ENCODE measurements around the gene MBD3.

MBD3 gene

DNA sequence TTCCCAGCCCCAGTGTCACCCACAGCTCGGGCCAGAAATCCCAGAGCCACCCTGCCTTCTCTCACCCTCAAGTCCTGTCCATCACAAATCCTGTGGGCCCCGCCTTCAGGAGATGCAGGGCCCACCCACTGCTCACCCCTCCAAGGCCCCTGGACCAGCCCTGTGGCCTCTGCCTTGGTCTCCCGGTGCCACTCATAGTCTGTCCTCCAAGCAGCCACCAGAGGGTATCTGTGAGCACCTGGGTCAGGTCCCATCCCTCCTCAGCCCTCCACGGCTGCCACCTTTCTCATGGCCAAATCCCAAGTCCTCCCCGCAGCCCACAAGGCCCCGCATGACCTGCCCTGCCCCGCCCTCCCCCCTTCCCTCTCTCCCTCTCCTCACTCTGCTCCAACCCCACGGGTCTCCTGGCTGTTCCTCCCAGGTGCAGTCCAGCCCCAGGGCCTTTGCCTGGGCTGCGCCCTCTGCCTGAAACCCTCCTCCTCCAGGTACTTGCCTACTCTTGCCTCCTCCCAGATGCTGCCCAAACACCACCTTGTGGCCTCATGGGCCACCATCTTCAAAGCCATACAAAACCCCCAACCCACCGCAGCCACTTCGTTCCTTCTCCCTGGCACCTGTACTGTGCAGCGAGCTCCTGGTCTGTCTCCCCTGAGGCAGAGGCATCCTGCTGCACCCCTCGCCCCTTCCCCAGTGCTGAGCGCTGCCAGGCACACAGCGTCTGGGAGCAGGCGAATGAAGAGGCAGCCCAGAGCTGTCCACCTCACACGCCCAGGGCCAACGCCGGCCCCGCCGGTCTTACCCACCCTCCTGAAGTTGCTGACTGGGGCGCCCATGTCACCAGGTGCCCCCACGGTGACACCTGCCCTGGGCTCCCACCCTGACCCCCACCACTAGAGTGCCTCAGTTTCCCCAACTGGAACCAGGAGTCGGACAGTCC lies 25.8 kb upstream of the MBD3 start:
- no peaks in the 10 kb centered on the region for H3K9me3 ChIP-seq (ENCODE audit: low read length)
- peaks cover 31% of the 10 kb centered on the region for H3K36me3 ChIP-seq (ENCODE audit: insufficient read depth, low read length)
- H3K27me3 ChIP-seq (ENCODE audit: control insufficient read depth in 1 of 2, insufficient read depth in 2 of 2, low read length in 2 of 2) = no peaks in the 10 kb centered on the region
- H3K4me1 ChIP-seq (ENCODE audit: insufficient read depth, low read length) = no peaks in the 10 kb centered on the region
- H3K9ac ChIP-seq (ENCODE audit: low read length) = no peak overlapping the region
- no peak overlapping the region for H3K27ac ChIP-seq (ENCODE audit: low read depth, low read length)
- no peak overlapping the region for H3K4me3 ChIP-seq (ENCODE audit: low read depth in 1 of 2, low read length in 2 of 2)

DNA sequence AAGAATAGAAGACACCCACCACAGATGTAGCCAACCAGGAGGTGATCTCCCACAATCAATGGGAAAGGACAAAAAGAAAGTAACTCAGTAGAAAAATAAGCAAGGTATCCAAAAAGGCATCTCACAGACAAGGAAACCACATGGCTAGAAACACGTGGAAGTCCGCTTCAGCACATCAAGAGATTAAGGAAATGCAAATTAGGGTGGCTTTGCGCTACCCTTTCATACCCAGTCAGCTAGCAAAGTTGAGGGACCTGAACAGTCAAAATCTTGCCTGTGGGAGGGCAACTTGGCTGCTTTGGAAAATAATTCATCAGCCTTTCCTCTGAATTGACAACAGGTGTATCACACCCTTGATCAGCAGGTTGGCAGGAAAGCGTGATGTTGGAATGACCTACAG lies 24.2 kb upstream of the MBD3 start:
- no peak overlapping the region for H3K4me3 ChIP-seq (ENCODE audit: low read depth in 1 of 2, low read length in 2 of 2)
- H3K36me3 ChIP-seq (ENCODE audit: insufficient read depth, low read length) = peaks cover 42% of the 10 kb centered on the region
- H3K27me3 ChIP-seq (ENCODE audit: control insufficient read depth in 1 of 2, insufficient read depth in 2 of 2, low read length in 2 of 2) = no peaks in the 10 kb centered on the region
- H3K27ac ChIP-seq (ENCODE audit: low read depth, low read length) = no peak overlapping the region
- H3K9ac ChIP-seq (ENCODE audit: low read length) = no peak overlapping the region
- no peaks in the 10 kb centered on the region for H3K4me1 ChIP-seq (ENCODE audit: insufficient read depth, low read length)
- no peaks in the 10 kb centered on the region for H3K9me3 ChIP-seq (ENCODE audit: low read length)

DNA sequence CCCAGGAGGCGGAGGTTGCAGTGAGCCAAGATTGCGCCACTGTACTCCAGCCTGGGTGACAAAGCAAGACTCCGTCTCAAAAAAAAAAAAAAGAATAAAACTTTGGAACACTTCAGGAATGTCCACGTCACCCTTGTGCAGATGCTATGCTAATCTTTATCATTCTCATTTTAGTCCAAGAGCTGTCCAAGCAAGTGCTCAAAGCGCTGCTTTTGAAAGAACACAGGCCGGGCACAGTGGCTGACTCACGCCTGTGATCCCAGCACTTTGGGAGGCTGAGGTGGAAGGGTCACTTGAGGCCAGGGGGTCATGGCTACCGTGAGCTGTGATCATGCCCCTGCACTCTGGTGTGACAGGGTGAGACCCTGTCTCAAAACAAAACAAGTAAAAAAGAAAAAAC lies 23.7 kb upstream of the MBD3 start:
- Histone ChIP-seq H3K4me3 (ENCODE audit: low read depth in 1 of 2, low read length in 2 of 2) (no peak overlapping the region), H3K9ac (ENCODE audit: low read length) (no peak overlapping the region), H3K27me3 (ENCODE audit: control insufficient read depth in 1 of 2, insufficient read depth in 2 of 2, low read length in 2 of 2) (no peaks in the 10 kb centered on the region), H3K9me3 (ENCODE audit: low read length) (no peaks in the 10 kb centered on the region), H3K36me3 (ENCODE audit: insufficient read depth, low read length) (peaks cover 44% of the 10 kb centered on the region), H3K4me1 (ENCODE audit: insufficient read depth, low read length) (no peaks in the 10 kb centered on the region), H3K27ac (ENCODE audit: low read depth, low read length) (no peak overlapping the region)

DNA sequence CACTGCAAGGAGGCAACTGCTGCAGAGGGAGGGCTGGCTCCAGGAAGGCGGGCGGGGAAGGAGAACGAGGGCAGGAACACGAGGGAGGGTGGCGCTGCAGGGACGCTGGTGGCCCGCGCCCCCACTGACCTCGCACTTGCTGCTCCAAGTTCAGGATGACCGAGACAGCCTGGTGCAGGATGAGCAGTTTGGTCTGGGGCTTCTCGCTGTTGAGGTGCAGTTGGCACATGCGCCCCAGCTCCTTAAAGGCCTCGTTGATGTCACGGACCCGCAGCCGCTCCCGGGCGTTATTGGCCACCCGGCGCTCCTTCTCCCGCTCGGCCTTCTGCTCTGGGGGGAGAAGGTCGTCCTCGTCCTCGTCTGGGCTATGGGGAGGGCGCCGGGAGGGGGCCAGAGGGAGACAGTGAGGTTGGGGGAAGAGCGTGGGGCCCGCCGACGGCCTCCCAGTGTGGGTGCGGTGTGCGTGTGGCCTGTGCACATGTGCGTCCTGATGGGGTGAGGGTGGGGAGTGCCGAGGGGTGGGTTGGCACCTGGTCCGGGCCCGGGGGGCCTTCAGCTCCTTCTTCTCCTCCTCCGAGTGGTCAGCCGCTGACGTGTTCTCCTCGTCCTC lies 22.6 kb upstream of the MBD3 start:
- Histone ChIP-seq H3K36me3 (ENCODE audit: insufficient read depth, low read length) (peaks cover 41% of the 10 kb centered on the region), H3K4me1 (ENCODE audit: insufficient read depth, low read length) (no peaks in the 10 kb centered on the region), H3K4me3 (ENCODE audit: low read depth in 1 of 2, low read length in 2 of 2) (no peak overlapping the region), H3K27ac (ENCODE audit: low read depth, low read length) (no peak overlapping the region), H3K9ac (ENCODE audit: low read length) (no peak overlapping the region), H3K27me3 (ENCODE audit: control insufficient read depth in 1 of 2, insufficient read depth in 2 of 2, low read length in 2 of 2) (no peaks in the 10 kb centered on the region), H3K9me3 (ENCODE audit: low read length) (no peaks in the 10 kb centered on the region)

DNA sequence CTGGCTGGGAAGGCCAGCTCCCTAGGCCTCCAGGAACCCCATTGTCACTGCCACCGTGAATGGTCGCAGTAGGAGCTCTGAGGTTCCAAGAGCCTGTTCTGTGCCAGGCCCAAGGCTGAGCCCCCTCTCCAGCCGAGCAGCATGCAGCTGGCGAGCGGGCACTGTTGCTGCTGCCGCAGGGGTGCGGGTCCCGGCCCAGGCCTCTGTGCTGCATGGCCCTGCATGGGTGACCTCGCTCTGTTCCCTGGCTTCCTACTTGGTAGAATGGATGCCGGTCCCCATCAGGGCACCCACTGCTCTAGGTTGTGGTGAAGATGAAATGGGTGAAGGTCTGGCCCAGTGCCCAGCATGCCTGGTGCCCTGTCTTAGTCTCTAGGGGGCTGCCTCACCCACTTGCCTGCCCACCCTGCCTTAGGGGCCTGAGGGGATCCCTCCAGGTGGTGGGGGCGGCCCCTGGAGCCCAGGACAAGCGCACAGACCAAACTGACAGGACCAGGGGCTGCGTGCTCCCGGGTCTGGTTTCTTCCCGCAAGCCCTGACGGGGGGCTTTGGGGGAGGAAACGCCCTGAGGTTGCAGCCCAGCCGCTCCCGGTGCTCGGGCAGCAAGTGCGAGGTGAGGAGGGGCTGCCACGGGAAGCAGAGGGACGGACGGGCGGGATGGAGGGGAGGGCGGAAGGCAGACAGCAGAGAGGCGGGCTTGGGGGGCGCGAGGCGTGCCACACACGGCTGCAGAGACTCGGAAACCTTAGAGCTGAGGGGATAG lies 21.3 kb upstream of the MBD3 start:
- Histone ChIP-seq H3K9ac (ENCODE audit: low read length) (no peak overlapping the region), H3K4me3 (ENCODE audit: low read depth in 1 of 2, low read length in 2 of 2) (no peak overlapping the region), H3K27me3 (ENCODE audit: control insufficient read depth in 1 of 2, insufficient read depth in 2 of 2, low read length in 2 of 2) (no peaks in the 10 kb centered on the region), H3K27ac (ENCODE audit: low read depth, low read length) (no peak overlapping the region), H3K4me1 (ENCODE audit: insufficient read depth, low read length) (no peaks in the 10 kb centered on the region), H3K36me3 (ENCODE audit: insufficient read depth, low read length) (peaks cover 36% of the 10 kb centered on the region), H3K9me3 (ENCODE audit: low read length) (no peaks in the 10 kb centered on the region)

DNA sequence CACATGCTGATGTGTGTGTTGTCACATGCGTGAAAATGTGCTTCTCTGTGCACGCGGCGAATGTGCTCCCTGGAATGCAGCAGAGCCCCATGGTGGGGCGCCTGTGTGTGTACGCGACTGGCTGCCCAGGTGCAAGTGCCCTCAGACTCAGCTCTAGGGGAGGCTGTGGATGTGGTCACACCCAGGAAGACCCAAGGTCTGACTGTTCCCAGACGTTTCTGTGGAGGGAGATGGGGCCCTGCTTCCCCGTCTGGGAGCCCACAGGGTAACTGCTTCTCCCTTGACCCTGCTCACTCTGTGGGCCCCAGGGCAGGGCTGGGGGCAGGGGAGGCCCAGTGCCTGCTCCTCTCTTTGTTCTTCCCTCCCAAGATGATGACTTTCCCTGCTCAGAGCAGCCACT lies 20.5 kb upstream of the MBD3 start:
- peaks cover 30% of the 10 kb centered on the region for H3K36me3 ChIP-seq (ENCODE audit: insufficient read depth, low read length)
- no peaks in the 10 kb centered on the region for H3K27me3 ChIP-seq (ENCODE audit: control insufficient read depth in 1 of 2, insufficient read depth in 2 of 2, low read length in 2 of 2)
- H3K9me3 ChIP-seq (ENCODE audit: low read length) = no peaks in the 10 kb centered on the region
- no peak overlapping the region for H3K27ac ChIP-seq (ENCODE audit: low read depth, low read length)
- no peaks in the 10 kb centered on the region for H3K4me1 ChIP-seq (ENCODE audit: insufficient read depth, low read length)
- H3K4me3 ChIP-seq (ENCODE audit: low read depth in 1 of 2, low read length in 2 of 2) = no peak overlapping the region
- H3K9ac ChIP-seq (ENCODE audit: low read length) = no peak overlapping the region

DNA sequence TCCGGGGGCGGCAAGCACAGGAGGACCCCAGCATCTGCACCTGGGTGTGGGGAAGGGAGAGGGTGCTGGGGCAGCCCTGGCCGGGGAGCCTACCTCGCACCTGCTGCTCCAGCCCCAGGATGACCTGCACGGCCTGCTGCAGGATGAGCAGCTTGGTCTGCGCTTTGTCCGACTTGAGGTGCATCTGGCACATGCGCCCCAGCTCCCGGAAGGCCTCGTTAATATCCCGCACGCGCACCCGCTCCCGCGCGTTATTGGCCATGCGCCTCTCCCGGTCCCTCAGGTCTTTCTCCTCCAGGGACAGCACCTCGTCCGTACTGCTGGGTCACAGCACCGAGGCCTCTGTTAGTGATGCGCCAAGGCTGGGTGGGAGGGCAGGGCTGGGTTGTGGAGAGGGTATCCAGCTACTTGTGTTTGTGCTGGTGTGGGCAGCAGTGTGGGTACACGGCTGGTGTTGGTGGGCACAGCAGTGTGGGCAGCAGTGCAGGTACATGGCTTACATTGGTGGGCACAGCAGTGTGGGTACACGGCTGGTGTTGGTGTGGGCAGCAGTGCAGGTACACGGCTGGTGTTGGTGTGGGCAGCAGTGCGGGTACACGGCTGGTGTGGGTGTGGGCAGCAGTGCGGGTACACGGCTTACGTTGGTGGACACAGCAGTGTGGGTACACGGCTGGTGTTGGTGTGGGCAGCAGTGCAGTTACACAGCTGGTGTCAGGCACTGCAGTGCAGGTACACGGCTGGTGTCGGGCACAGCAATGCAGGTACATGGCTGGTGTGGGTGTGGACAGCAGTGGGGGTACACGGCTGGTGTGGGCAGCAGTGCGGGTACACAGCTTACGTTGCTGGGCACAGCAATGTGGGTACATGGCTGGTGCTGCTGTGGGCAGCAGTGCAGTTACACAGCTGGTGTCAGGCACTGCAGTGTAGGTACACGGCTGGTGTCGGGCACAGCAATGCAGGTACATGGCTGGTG lies 19.7 kb upstream of the MBD3 start:
- H3K9ac ChIP-seq (ENCODE audit: low read length) = no peak overlapping the region
- H3K27me3 ChIP-seq (ENCODE audit: control insufficient read depth in 1 of 2, insufficient read depth in 2 of 2, low read length in 2 of 2) = no peaks in the 10 kb centered on the region
- H3K9me3 ChIP-seq (ENCODE audit: low read length) = no peaks in the 10 kb centered on the region
- no peak overlapping the region for H3K27ac ChIP-seq (ENCODE audit: low read depth, low read length)
- H3K4me3 ChIP-seq (ENCODE audit: low read depth in 1 of 2, low read length in 2 of 2) = no peak overlapping the region
- H3K36me3 ChIP-seq (ENCODE audit: insufficient read depth, low read length) = peaks cover 30% of the 10 kb centered on the region
- no peaks in the 10 kb centered on the region for H3K4me1 ChIP-seq (ENCODE audit: insufficient read depth, low read length)

DNA sequence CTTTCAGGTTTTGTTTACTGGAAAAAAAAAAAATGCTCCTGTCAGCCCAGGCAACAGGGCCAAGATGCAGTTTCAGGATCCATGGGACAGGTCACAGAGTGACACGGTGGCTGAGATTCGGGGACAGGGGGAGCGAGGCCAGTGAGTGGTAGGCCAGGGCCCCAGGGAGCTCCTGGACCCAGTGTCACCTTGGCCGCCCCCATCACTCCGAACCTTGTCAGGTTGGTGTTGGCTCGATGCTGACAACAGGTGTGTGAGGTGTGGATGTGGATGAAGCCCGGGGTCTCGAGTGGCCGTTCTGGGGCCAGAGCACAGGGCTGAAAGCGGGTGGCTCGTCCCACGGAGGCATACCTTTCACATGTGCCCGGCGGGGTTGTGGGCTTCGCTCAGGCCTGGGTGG lies 18.7 kb upstream of the MBD3 start:
- Histone ChIP-seq H3K9me3 (ENCODE audit: low read length) (no peaks in the 10 kb centered on the region), H3K27ac (ENCODE audit: low read depth, low read length) (no peak overlapping the region), H3K27me3 (ENCODE audit: control insufficient read depth in 1 of 2, insufficient read depth in 2 of 2, low read length in 2 of 2) (no peaks in the 10 kb centered on the region), H3K36me3 (ENCODE audit: insufficient read depth, low read length) (peaks cover 30% of the 10 kb centered on the region), H3K4me3 (ENCODE audit: low read depth in 1 of 2, low read length in 2 of 2) (no peak overlapping the region), H3K4me1 (ENCODE audit: insufficient read depth, low read length) (peaks cover 4% of the 10 kb centered on the region), H3K9ac (ENCODE audit: low read length) (no peak overlapping the region)

DNA sequence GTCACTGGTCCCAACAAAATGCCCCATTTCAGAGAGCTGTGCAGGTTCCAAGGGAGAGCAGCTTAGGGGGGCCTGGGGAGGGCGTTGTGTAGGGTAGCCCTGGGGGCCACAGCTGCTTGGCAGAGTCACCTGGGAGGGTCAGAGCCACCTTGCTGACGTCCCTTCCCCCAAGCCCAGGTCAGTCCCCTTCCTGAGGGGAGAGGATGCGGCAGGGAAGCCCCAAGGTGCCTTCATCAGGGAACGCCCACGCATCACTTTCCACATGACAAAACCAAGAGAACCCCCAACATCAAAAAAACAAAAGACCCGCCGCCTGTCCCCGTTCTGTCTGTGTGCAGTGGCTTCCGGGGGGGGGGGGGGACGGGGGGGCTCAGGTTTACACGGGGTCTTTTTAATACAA lies 17.9 kb upstream of the MBD3 start:
- Histone ChIP-seq H3K36me3 (ENCODE audit: insufficient read depth, low read length) (peaks cover 30% of the 10 kb centered on the region), H3K9ac (ENCODE audit: low read length) (no peak overlapping the region)

DNA sequence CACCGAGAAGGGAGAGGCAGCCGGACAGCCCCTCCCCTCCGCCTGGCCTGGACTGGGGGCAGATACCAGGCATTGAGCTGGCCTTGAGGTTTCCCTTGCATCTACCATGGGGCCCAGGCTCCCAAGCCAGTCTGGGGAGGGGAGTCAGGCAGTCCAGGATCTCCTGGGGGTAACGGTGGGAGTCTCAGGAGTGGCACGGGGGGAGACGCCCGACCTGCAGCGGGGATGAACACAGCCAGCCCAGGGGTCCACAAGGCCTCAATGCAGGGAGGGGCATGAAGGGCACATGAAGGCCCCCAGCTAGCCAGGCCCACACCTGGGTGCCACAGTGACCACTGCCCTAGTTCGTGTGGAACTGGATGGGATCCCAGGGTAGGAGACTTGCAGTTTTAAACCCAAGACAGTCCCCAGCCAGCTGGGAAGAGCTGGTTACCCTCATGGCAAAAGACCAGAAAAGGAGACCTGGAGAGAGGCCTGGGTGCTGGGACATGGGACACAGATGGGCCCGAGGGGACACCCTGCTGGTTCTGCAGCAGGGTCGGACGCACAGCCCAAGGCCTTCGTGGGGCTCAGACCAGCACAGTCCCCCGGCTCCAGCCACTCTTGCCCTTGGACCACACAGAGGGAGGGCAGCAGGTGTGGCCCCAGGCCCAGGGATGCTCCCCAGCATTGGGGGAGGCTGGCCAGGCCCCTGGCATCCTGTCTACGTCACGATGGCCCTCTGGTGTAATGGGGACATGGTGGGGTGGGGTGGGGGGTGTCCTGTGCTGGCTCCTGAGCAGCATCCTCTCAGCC lies 17.2 kb upstream of the MBD3 start:
- Histone ChIP-seq H3K9me3 (ENCODE audit: low read length) (no peaks in the 10 kb centered on the region), H3K27me3 (ENCODE audit: control insufficient read depth in 1 of 2, insufficient read depth in 2 of 2, low read length in 2 of 2) (no peaks in the 10 kb centered on the region), H3K27ac (ENCODE audit: low read depth, low read length) (no peak overlapping the region), H3K4me3 (ENCODE audit: low read depth in 1 of 2, low read length in 2 of 2) (no peak overlapping the region), H3K36me3 (ENCODE audit: insufficient read depth, low read length) (peaks cover 27% of the 10 kb centered on the region), H3K4me1 (ENCODE audit: insufficient read depth, low read length) (peaks cover 9% of the 10 kb centered on the region), H3K9ac (ENCODE audit: low read length) (no peak overlapping the region)

More for the DNA sequence above, 17.9 kb upstream of the MBD3 start:
- H3K27me3 ChIP-seq (ENCODE audit: control insufficient read depth in 1 of 2, insufficient read depth in 2 of 2, low read length in 2 of 2) = no peaks in the 10 kb centered on the region
- H3K4me1 ChIP-seq (ENCODE audit: insufficient read depth, low read length) = peaks cover 9% of the 10 kb centered on the region
- no peak overlapping the region for H3K27ac ChIP-seq (ENCODE audit: low read depth, low read length)
- H3K9me3 ChIP-seq (ENCODE audit: low read length) = no peaks in the 10 kb centered on the region
- no peak overlapping the region for H3K4me3 ChIP-seq (ENCODE audit: low read depth in 1 of 2, low read length in 2 of 2)
